ENCODE measurements around the gene FBXO28.
A peak's percentile ranks its signal among the peaks of the same experiment; 100 is the strongest.

Gene FBXO28

GRCh38 chr1:224160171-224160682, 46.3 kb downstream of the FBXO28 start:
- DNase-seq, result no peak

- DNase-seq, result no peak
Measured at GRCh38 chr1:224162768-224163167, 48.9 kb downstream of the FBXO28 start.

GRCh38 chr1:224163311-224163710, 49.4 kb downstream of the FBXO28 start:
- no peak for DNase-seq

- no peak for DNase-seq
Measured at GRCh38 chr1:224168859-224169380, 55.0 kb downstream of the FBXO28 start.

GRCh38 chr1:224169718-224170270, 55.9 kb downstream of the FBXO28 start:
- no peak for DNase-seq

GRCh38 chr1:224170343-224170742, 56.4 kb downstream of the FBXO28 start:
- DNase-seq, result no peak

- DNase-seq, result no peak
Measured at GRCh38 chr1:224170748-224171478, 57.0 kb downstream of the FBXO28 start.

- DNase-seq, result no peak
Measured at GRCh38 chr1:224172229-224172628, 58.3 kb downstream of the FBXO28 start.

- no peak for DNase-seq
Measured at GRCh38 chr1:224173523-224173922, 59.6 kb downstream of the FBXO28 start.

- DNase-seq, result no peak
Measured at GRCh38 chr1:224175617-224176016, 61.7 kb downstream of the FBXO28 start.

GRCh38 chr1:224177356-224177999, 63.6 kb downstream of the FBXO28 start:
- no peak for DNase-seq

- DNase-seq, result no peak
Measured at GRCh38 chr1:224178894-224179293, 65.0 kb downstream of the FBXO28 start.

GRCh38 chr1:224180783-224181452, 67.0 kb downstream of the FBXO28 start:
- no peak for DNase-seq

GRCh38 chr1:224181453-224181810, 67.5 kb downstream of the FBXO28 start:
- DNase-seq, result no peak

- no peak for DNase-seq
Measured at GRCh38 chr1:224182057-224182865, 68.3 kb downstream of the FBXO28 start.

GRCh38 chr1:224182866-224183590, 69.1 kb downstream of the FBXO28 start, which contains the start of gene DEGS1:
DEGS1 (plus strand) TSS chr1:224183240; CDS start chr1:224183337, 97 bp downstream.
- peak; percentile 55 for DNase-seq

- DNase-seq, result no peak
Measured at GRCh38 chr1:224183591-224184312, 69.8 kb downstream of the FBXO28 start.

- no peak for DNase-seq
Measured at GRCh38 chr1:224185208-224185607, 71.3 kb downstream of the FBXO28 start.

- no peak for DNase-seq
Measured at GRCh38 chr1:224188286-224188685, 74.4 kb downstream of the FBXO28 start.

GRCh38 chr1:224189561-224189960, 75.7 kb downstream of the FBXO28 start:
- no peak for DNase-seq

Measured in NCI-H2081 treated with DMSO at 0.1 percent for 48 hours (cell line).